ENCODE results near the gene SPAG5.

Gene SPAG5

GRCh38 chr17:28585851-28586250 lies 13.0 kb downstream of the SPAG5 start:
- H3K4me3 ChIP-seq (ENCODE audit: low read depth, low read length, poor library complexity, severe bottlenecking): no peak overlapping the region
- H4K20me1 ChIP-seq (ENCODE audit: insufficient read depth, low read length): no peaks in the 10 kb centered on the region
- H3K27me3 ChIP-seq (ENCODE audit: insufficient read depth, low read length): no peaks in the 10 kb centered on the region
- H3K36me3 ChIP-seq (ENCODE audit: insufficient read depth, low read length): peaks cover 89% of the 10 kb centered on the region
- TF ChIP-seq CTCF (IDR thresholded peaks at IDR 0.05; ENCODE audit: low read length) (no peak), EZH2 (IDR thresholded peaks at IDR 0.05; ENCODE audit: borderline replicate concordance, low read length) (no peak)
- no peaks in the 10 kb centered on the region for H3F3A ChIP-seq (ENCODE audit: insufficient read depth, low read length)
- H3K27ac ChIP-seq (ENCODE audit: low read depth, low read length, poor library complexity, severe bottlenecking): no peak overlapping the region
- no peaks in the 10 kb centered on the region for H3K9me2 ChIP-seq (ENCODE audit: low read depth, low read length)
- no peak overlapping the region for H3K9ac ChIP-seq (ENCODE audit: low read length)
- no peak overlapping the region for H2AFZ ChIP-seq (ENCODE audit: low read length)
- no peaks in the 10 kb centered on the region for H3K9me3 ChIP-seq (ENCODE audit: low read length)
- no peak overlapping the region for H3K4me2 ChIP-seq (ENCODE audit: low read length)
- H3K4me1 ChIP-seq (ENCODE audit: insufficient read depth, low read length, severe bottlenecking): no peaks in the 10 kb centered on the region
- H3K79me2 ChIP-seq (ENCODE audit: insufficient read depth, low read length): no peaks in the 10 kb centered on the region

DNA sequence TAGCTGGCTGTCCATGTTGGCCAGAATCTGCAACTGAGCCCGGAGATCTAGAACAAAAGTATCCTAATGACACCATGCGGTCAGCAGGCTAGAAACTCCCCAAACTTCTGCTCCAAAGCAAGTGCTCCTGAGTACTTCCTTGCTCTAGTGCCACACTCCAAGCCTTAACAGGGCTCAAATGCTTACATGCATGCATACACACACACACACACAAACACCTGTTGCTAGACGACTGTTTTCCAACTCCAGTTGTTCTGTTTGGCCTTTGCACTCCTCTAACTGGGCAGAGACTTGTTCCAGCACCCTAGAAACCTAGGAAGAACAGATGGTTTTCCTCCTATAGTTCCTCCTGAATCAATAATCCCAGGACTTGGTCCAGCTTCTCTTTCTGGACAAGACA lies 14.4 kb downstream of the SPAG5 start:
- H3K27me3 ChIP-seq (ENCODE audit: insufficient read depth, low read length): no peaks in the 10 kb centered on the region
- H3K4me2 ChIP-seq (ENCODE audit: low read length): no peak overlapping the region
- no peaks in the 10 kb centered on the region; the same call in 1 of the 2 replicates for H3F3A ChIP-seq (ENCODE audit: insufficient read depth, low read length)
- TF ChIP-seq CTCF (IDR thresholded peaks at IDR 0.05; ENCODE audit: low read length) (no peak), EZH2 (IDR thresholded peaks at IDR 0.05; ENCODE audit: borderline replicate concordance, low read length) (no peak)
- no peak overlapping the region for H2AFZ ChIP-seq (ENCODE audit: low read length)
- H3K79me2 ChIP-seq (ENCODE audit: insufficient read depth, low read length): no peaks in the 10 kb centered on the region
- no peak overlapping the region for H3K27ac ChIP-seq (ENCODE audit: low read depth, low read length, poor library complexity, severe bottlenecking)
- H3K4me3 ChIP-seq (ENCODE audit: low read depth, low read length, poor library complexity, severe bottlenecking): no peak overlapping the region
- H3K9ac ChIP-seq (ENCODE audit: low read length): no peak overlapping the region
- no peaks in the 10 kb centered on the region for H3K9me2 ChIP-seq (ENCODE audit: low read depth, low read length)
- no peaks in the 10 kb centered on the region for H4K20me1 ChIP-seq (ENCODE audit: insufficient read depth, low read length)
- H3K36me3 ChIP-seq (ENCODE audit: insufficient read depth, low read length): peaks cover 92% of the 10 kb centered on the region
- H3K4me1 ChIP-seq (ENCODE audit: insufficient read depth, low read length, severe bottlenecking): no peaks in the 10 kb centered on the region
- no peaks in the 10 kb centered on the region for H3K9me3 ChIP-seq (ENCODE audit: low read length)

GRCh38 chr17:28582513-28582912 lies 16.3 kb downstream of the SPAG5 start:
- Histone ChIP-seq H3K27me3 (ENCODE audit: insufficient read depth, low read length) (no peaks in the 10 kb centered on the region), H3K4me1 (ENCODE audit: insufficient read depth, low read length, severe bottlenecking) (no peaks in the 10 kb centered on the region), H2AFZ (ENCODE audit: low read length) (no peak overlapping the region), H3K9me3 (ENCODE audit: low read length) (no peaks in the 10 kb centered on the region), H3K79me2 (ENCODE audit: insufficient read depth, low read length) (no peaks in the 10 kb centered on the region), H3K4me2 (ENCODE audit: low read length) (no peak overlapping the region), H3K9ac (ENCODE audit: low read length) (no peak overlapping the region), H3F3A (ENCODE audit: insufficient read depth, low read length) (no peaks in the 10 kb centered on the region; the same call in 1 of the 2 replicates), H4K20me1 (ENCODE audit: insufficient read depth, low read length) (no peaks in the 10 kb centered on the region), H3K36me3 (ENCODE audit: insufficient read depth, low read length) (peaks cover 95% of the 10 kb centered on the region), H3K9me2 (ENCODE audit: low read depth, low read length) (no peaks in the 10 kb centered on the region), H3K27ac (ENCODE audit: low read depth, low read length, poor library complexity, severe bottlenecking) (no peak overlapping the region), H3K4me3 (ENCODE audit: low read depth, low read length, poor library complexity, severe bottlenecking) (no peak overlapping the region)
- TF ChIP-seq EZH2 (IDR thresholded peaks at IDR 0.05; ENCODE audit: borderline replicate concordance, low read length) (no peak), CTCF (IDR thresholded peaks at IDR 0.05; ENCODE audit: low read length) (no peak)
